Skeletal muscle tissue (tissue), 4 donors: ENCODE results near the gene ASPSCR1. TPM values are rescaled to one million over a fixed set of nuclear protein-coding genes. Genes with fewer than 3 reads are reported as not detected.

Source experiments
- H3K27ac ChIP-seq: one replicate; pipeline ENCODE4 v1.7.0; 2013; ENCODE audit warnings: mild to moderate bottlenecking, low read depth, low read length, inconsistent platforms
- H3K27me3 ChIP-seq, 3 donors: one replicate each; pipeline ENCODE4 v1.7.0; 2013; ENCODE audit warnings: low read length in 3 of 3; ENCODE audit not compliant: control insufficient read depth in 3 of 3, insufficient read depth in 3 of 3
- H3K36me3 ChIP-seq, 3 donors: one replicate each; pipeline ENCODE4 v1.7.0; 2013; ENCODE audit warnings: low read length in 3 of 3; ENCODE audit not compliant: control insufficient read depth in 3 of 3, insufficient read depth in 3 of 3
- H3K4me1 ChIP-seq, 3 donors: one replicate each; pipeline ENCODE4 v1.7.0; 2013; ENCODE audit warnings: low read length in 3 of 3, mild to moderate bottlenecking in 3 of 3; ENCODE audit not compliant: control insufficient read depth in 3 of 3, insufficient read depth in 3 of 3
- H3K4me3 ChIP-seq, 3 donors: one replicate each; pipeline ENCODE4 v1.7.0; 2013; ENCODE audit warnings: low read length in 3 of 3
- H3K9ac ChIP-seq, 3 donors: one replicate each; pipeline ENCODE4 v1.7.0; 2013; ENCODE audit warnings: low read length in 3 of 3, mild to moderate bottlenecking in 3 of 3, moderate library complexity in 2 of 3, low read depth in 1 of 3
- H3K9me3 ChIP-seq, 3 donors: one replicate each; pipeline ENCODE4 v1.7.0; 2013; ENCODE audit warnings: low read length in 3 of 3; ENCODE audit not compliant: control insufficient read depth in 3 of 3
- total RNA-seq: library from RNA; depleted of rRNA; stranded (reverse); fragments of >200 nt; gene quantifications from one replicate; pipeline ENCODE4 v1.2.3, GENCODE V29; 2014
- donor health status: Osteomylitis.

Gene ASPSCR1
- total RNA-seq, 1 donor from 2014 or later = 18.8 TPM

- H3K27me3 ChIP-seq = no peaks in the 10 kb centered on the region
- no peak overlapping the region for H3K4me3 ChIP-seq
- H3K9me3 ChIP-seq = no peaks in the 10 kb centered on the region
- no peak overlapping the region for H3K9ac ChIP-seq
- no peak overlapping the region for H3K27ac ChIP-seq
- peaks cover 5 to 11% (median 9%) of the 10 kb centered on the region in 3 donors for H3K36me3 ChIP-seq
- peaks cover 40 to 51% (median 49%) of the 10 kb centered on the region in 3 donors for H3K4me1 ChIP-seq
Observed at GRCh38 chr17:81999587-81999975, 22.2 kb downstream of the ASPSCR1 start.

GRCh38 chr17:81999976-82000802 is 22.8 kb downstream of the ASPSCR1 start:
- H3K27ac ChIP-seq = no peak overlapping the region
- H3K4me3 ChIP-seq = no peak overlapping the region
- H3K4me1 ChIP-seq = peaks cover 40 to 53% (median 49%) of the 10 kb centered on the region in 3 donors
- H3K36me3 ChIP-seq = peaks cover 5 to 11% (median 9%) of the 10 kb centered on the region in 3 donors
- H3K9ac ChIP-seq = no peak overlapping the region
- H3K27me3 ChIP-seq = no peaks in the 10 kb centered on the region
- H3K9me3 ChIP-seq = no peaks in the 10 kb centered on the region

GRCh38 chr17:82000803-82001570 is 23.6 kb downstream of the ASPSCR1 start:
- Histone ChIP-seq H3K4me1 (peaks cover 48 to 56% (median 52%) of the 10 kb centered on the region in 3 donors), H3K36me3 (peaks cover 5 to 9% (median 6%) of the 10 kb centered on the region in 3 donors), H3K9me3 (no peaks in the 10 kb centered on the region)

GRCh38 chr17:82001571-82002056 is 24.2 kb downstream of the ASPSCR1 start:
- Histone ChIP-seq H3K4me1 (peaks cover 52 to 62% (median 59%) of the 10 kb centered on the region in 3 donors), H3K9me3 (no peaks in the 10 kb centered on the region), H3K27ac (no peak overlapping the region), H3K4me3 (peak overlapping the region in 1 of 3 donors; percentile 14), H3K36me3 (peaks cover 4 to 5% (median 5%) of the 10 kb centered on the region in 3 donors), H3K9ac (no peak overlapping the region), H3K27me3 (no peaks in the 10 kb centered on the region)

More at GRCh38 chr17:82000803-82001570, 23.6 kb downstream of the ASPSCR1 start:
- H3K9ac ChIP-seq = peak overlapping the region in 2 of 3 donors; percentile 25 to 38
- H3K27me3 ChIP-seq = no peaks in the 10 kb centered on the region
- H3K4me3 ChIP-seq = peak overlapping the region in 1 of 3 donors; percentile 14
- H3K27ac ChIP-seq = no peak overlapping the region

- H3K9me3 ChIP-seq = no peaks in the 10 kb centered on the region
- no peaks in the 10 kb centered on the region for H3K27me3 ChIP-seq
- peaks cover 44 to 57% (median 52%) of the 10 kb centered on the region in 3 donors for H3K4me1 ChIP-seq
- H3K36me3 ChIP-seq = no peaks in the 10 kb centered on the region
- H3K27ac ChIP-seq = no peak overlapping the region
- peak overlapping the region in 1 of 3 donors; percentile 45 for H3K4me3 ChIP-seq
- peak overlapping the region in 2 of 3 donors; percentile 20 to 62 for H3K9ac ChIP-seq
Observed at GRCh38 chr17:82003411-82004381, 26.3 kb downstream of the ASPSCR1 start.

- H3K4me1 ChIP-seq = peaks cover 38 to 50% (median 44%) of the 10 kb centered on the region in 3 donors
- no peak overlapping the region for H3K4me3 ChIP-seq
- H3K9ac ChIP-seq = peak overlapping the region in 1 of 3 donors; percentile 54
- no peaks in the 10 kb centered on the region for H3K36me3 ChIP-seq
- no peak overlapping the region for H3K27ac ChIP-seq
- no peaks in the 10 kb centered on the region for H3K9me3 ChIP-seq
- H3K27me3 ChIP-seq = no peaks in the 10 kb centered on the region
Observed at GRCh38 chr17:82004517-82005455, 27.4 kb downstream of the ASPSCR1 start.

- H3K36me3 ChIP-seq = no peaks in the 10 kb centered on the region
Observed at GRCh38 chr17:82005701-82006348, 28.4 kb downstream of the ASPSCR1 start.

GRCh38 chr17:82006468-82007227 is 29.2 kb downstream of the ASPSCR1 start:
- Histone ChIP-seq H3K9ac (no peak overlapping the region), H3K27ac (no peak overlapping the region), H3K27me3 (no peaks in the 10 kb centered on the region), H3K9me3 (no peaks in the 10 kb centered on the region), H3K36me3 (no peaks in the 10 kb centered on the region), H3K4me1 (peaks cover 28 to 34% (median 28%) of the 10 kb centered on the region in 3 donors), H3K4me3 (no peak overlapping the region)

More at GRCh38 chr17:82005701-82006348, 28.4 kb downstream of the ASPSCR1 start:
- Histone ChIP-seq H3K27ac (no peak overlapping the region), H3K9me3 (no peaks in the 10 kb centered on the region), H3K27me3 (no peaks in the 10 kb centered on the region), H3K9ac (no peak overlapping the region), H3K4me3 (no peak overlapping the region), H3K4me1 (peaks cover 33 to 43% (median 36%) of the 10 kb centered on the region in 3 donors)
